ENCODE results near the gene L2HGDH. TPM values are rescaled to one million over a fixed set of nuclear protein-coding genes. Genes with fewer than 3 reads are reported as not detected.
"Not testable (repeated sequence)": the region's sequence is repeated elsewhere in the genome, so short reads cannot be mapped to it uniquely, and the experiment has no call there.

The L2HGDH gene
- total RNA-seq, 1 experiment from 2014 or later = 24.0 TPM

- no peak for TF ChIP-seq GABPB1 (CRISPR knock-in tag; IDR thresholded peaks at IDR 0.05)
- no peak for TF ChIP-seq USF1 (CRISPR knock-in tag; IDR thresholded peaks at IDR 0.05)
- TF ChIP-seq CTCF (IDR thresholded peaks at IDR 0.05) = peak; percentile 53
- no peak; the same call in 1 of the 2 replicates for ATAC-seq
- peaks cover 28% of the 10 kb centered on the region for H3K36me3 Mint-ChIP-seq
- ChIA-PET POLR2A (no interaction called here), CTCF (interaction anchor here (0.6 to 2.0 kb wide), 25 partner anchors 10 to 458 kb away, joined by 3 to 17 read pairs (median 4); partner anchors contain the start of genes CDKL1 and MAP4K5)
- DNase-seq (ENCODE audit: low spot score) = no peak
- peaks cover 8% of the 10 kb centered on the region for H3K4me1 Mint-ChIP-seq
- peaks cover 6% of the 10 kb centered on the region; the same call in 1 of the 2 replicates for H3K27me3 Mint-ChIP-seq (ENCODE audit: low read depth)
- no peak overlapping the region for H3K4me3 Mint-ChIP-seq
- H3K27ac Mint-ChIP-seq = no peak overlapping the region
- H3K9me3 Mint-ChIP-seq = peaks cover 19% of the 10 kb centered on the region
These were observed 6.1 kb upstream of the L2HGDH start for GRCh38 chr14:50318031-50318626.

- peak overlapping the region; percentile 86 for H3K4me3 Mint-ChIP-seq
- peaks cover 19% of the 10 kb centered on the region for H3K9me3 Mint-ChIP-seq
These were observed 2.1 kb upstream of the L2HGDH start for GRCh38 chr14:50314098-50314497.

GRCh38 chr14:50312734-50313054 lies 665 bp upstream of the L2HGDH start:
- peak overlapping the region; percentile 86 for H3K4me3 Mint-ChIP-seq
- H3K9me3 Mint-ChIP-seq = peaks cover 19% of the 10 kb centered on the region
- H3K27ac Mint-ChIP-seq = peak overlapping the region; percentile 70; the same call in 1 of the 2 replicates
- H3K4me1 Mint-ChIP-seq = peaks cover 26% of the 10 kb centered on the region
- peaks cover 35% of the 10 kb centered on the region for H3K36me3 Mint-ChIP-seq
- POLR2A ChIA-PET = interaction anchor here (0.7 to 1.2 kb wide), 2 partner anchors 216 to 356 kb away, joined by 3 read pairs; partner anchors contain the start of gene SAV1
- CTCF ChIA-PET = interaction anchor here (0.6 to 2.4 kb wide), 11 partner anchors 8 to 548 kb away, joined by 3 to 20 read pairs (median 4); partner anchors contain the start of genes ATL1 and MAP4K5
- DNase-seq (ENCODE audit: low spot score) (no peak), ATAC-seq (peak; percentile 1)
- TF ChIP-seq ZMAT4 (CRISPR knock-in tag; IDR thresholded peaks at IDR 0.05) (no peak), FOXP1 (CRISPR knock-in tag; IDR thresholded peaks at IDR 0.05; ENCODE audit: borderline replicate concordance) (no peak), MXD4 (CRISPR knock-in tag; IDR thresholded peaks at IDR 0.05; ENCODE audit: borderline replicate concordance) (no peak), FOXJ3 (CRISPR knock-in tag; IDR thresholded peaks at IDR 0.05; ENCODE audit: borderline replicate concordance) (no peak)
- H3K27me3 Mint-ChIP-seq (ENCODE audit: low read depth) = peaks cover 6% of the 10 kb centered on the region; the same call in 1 of the 2 replicates

More at GRCh38 chr14:50314098-50314497, 2.1 kb upstream of the L2HGDH start:
- H3K27me3 Mint-ChIP-seq (ENCODE audit: low read depth); CTCF ChIA-PET; DNase-seq (ENCODE audit: low spot score); ATAC-seq; POLR2A ChIA-PET; H3K27ac Mint-ChIP-seq: not testable (repeated sequence)
- Mint-ChIP-seq H3K36me3 (peaks cover 31% of the 10 kb centered on the region), H3K4me1 (peaks cover 20% of the 10 kb centered on the region)

- peaks cover 35% of the 10 kb centered on the region for H3K36me3 Mint-ChIP-seq
- peaks cover 19% of the 10 kb centered on the region for H3K9me3 Mint-ChIP-seq
- peak overlapping the region; percentile 86 for H3K4me3 Mint-ChIP-seq
- DNase-seq (ENCODE audit: low spot score) (no peak), ATAC-seq (peak; percentile 71)
- peaks cover 6% of the 10 kb centered on the region; the same call in 1 of the 2 replicates for H3K27me3 Mint-ChIP-seq (ENCODE audit: low read depth)
- peak overlapping the region; percentile 62 for H3K27ac Mint-ChIP-seq
- H3K4me1 Mint-ChIP-seq = peaks cover 25% of the 10 kb centered on the region
- TF ChIP-seq CTCF (IDR thresholded peaks at IDR 0.05) (0 out of 2 replicates have a peak, but pooled peaks have one; percentile 47), HMGA2 (CRISPR knock-in tag; IDR thresholded peaks at IDR 0.05) (no peak), NFYB (CRISPR knock-in tag; conservative IDR thresholded peaks at IDR 0.05; ENCODE audit: low read depth) (no peak)
- ChIA-PET POLR2A (interaction anchor here (0.6 to 1.3 kb wide), 4 partner anchors 21 to 449 kb away, joined by 3 to 7 read pairs (median 3); partner anchors contain the start of gene MAP4K5), CTCF (interaction anchor here (0.5 to 2.4 kb wide), 8 partner anchors 10 to 549 kb away, joined by 3 to 20 read pairs (median 4); partner anchors contain the start of genes ATL1 and MAP4K5)
These were observed 575 bp downstream of the L2HGDH start for GRCh38 chr14:50311337-50311971.

Measured in WTC11 (cell line).